Measurements from ENCODE around the gene LRGUK.

Gene LRGUK

GRCh38 chr7:134234216-134234615 lies 107.1 kb downstream of the LRGUK start (continued):
- no peak for TF ChIP-seq AEBP2 (tag by site-specific recombination; IDR thresholded peaks at IDR 0.05; ENCODE audit: borderline replicate concordance)

- Histone ChIP-seq H3K4me1 (ENCODE audit: control insufficient read depth, insufficient read depth, low read length) (peaks cover 2% of the 10 kb centered on the region; the same call in 1 of the 2 replicates), H3K9me3 (ENCODE audit: control insufficient read depth, insufficient read depth, low read depth, low read length) (no peaks in the 10 kb centered on the region), H3K27ac (ENCODE audit: extremely low read depth, low read depth, low read length) (no peak overlapping the region), H3K36me3 (ENCODE audit: control insufficient read depth in 2 of 2, insufficient read depth in 1 of 2, low read length in 2 of 2) (no peaks in the 10 kb centered on the region), H3K4me3 (ENCODE audit: low read depth, low read length) (no peak overlapping the region)
- no peak for TF ChIP-seq ZNF473 (tag by site-specific recombination; IDR thresholded peaks at IDR 0.05)
- TF ChIP-seq ZNF280D (tag by site-specific recombination; IDR thresholded peaks at IDR 0.05), result no peak
- no peak for TF ChIP-seq PBX3 (CRISPR knock-in tag; IDR thresholded peaks at IDR 0.05)
- TF ChIP-seq BCL11A (tag by site-specific recombination; IDR thresholded peaks at IDR 0.05; ENCODE audit: low read depth), result no peak
- no peak for TF ChIP-seq SALL2 (tag by site-specific recombination; IDR thresholded peaks at IDR 0.05; ENCODE audit: borderline replicate concordance)
- no peak for TF ChIP-seq ZIC2 (tag by site-specific recombination; IDR thresholded peaks at IDR 0.05)
- CTCF ChIA-PET, result no interaction called here
- POLR2A ChIA-PET, result no interaction called here
Measured at GRCh38 chr7:134245253-134245652, 118.1 kb downstream of the LRGUK start.

GRCh38 chr7:134246347-134246746 lies 119.2 kb downstream of the LRGUK start:
- POLR2A ChIA-PET, result no interaction called here
- no peak overlapping the region for H3K4me3 ChIP-seq (ENCODE audit: low read depth, low read length)
- no peaks in the 10 kb centered on the region for H3K36me3 ChIP-seq (ENCODE audit: control insufficient read depth in 2 of 2, insufficient read depth in 1 of 2, low read length in 2 of 2)
- H3K9me3 ChIP-seq (ENCODE audit: control insufficient read depth, insufficient read depth, low read depth, low read length), result no peaks in the 10 kb centered on the region
- H3K27ac ChIP-seq (ENCODE audit: extremely low read depth, low read depth, low read length), result no peak overlapping the region
- CTCF ChIA-PET, result no interaction called here
- H3K4me1 ChIP-seq (ENCODE audit: control insufficient read depth, insufficient read depth, low read length), result peaks cover 2% of the 10 kb centered on the region; the same call in 1 of the 2 replicates
- TF ChIP-seq ATF2 (tag by site-specific recombination; IDR thresholded peaks at IDR 0.05; ENCODE audit: low read depth) (no peak), FEZF1 (tag by site-specific recombination; IDR thresholded peaks at IDR 0.05) (0 out of 2 replicates have a peak, but pooled peaks have one; percentile 20), GLI2 (tag by site-specific recombination; IDR thresholded peaks at IDR 0.05; ENCODE audit: borderline replicate concordance, low read depth) (no peak), MYNN (tag by site-specific recombination; IDR thresholded peaks at IDR 0.05; ENCODE audit: borderline replicate concordance) (no peak), ZNF792 (tag by site-specific recombination; IDR thresholded peaks at IDR 0.05) (no peak)

GRCh38 chr7:134246761-134247160 lies 119.6 kb downstream of the LRGUK start:
- H3K36me3 ChIP-seq (ENCODE audit: control insufficient read depth in 2 of 2, insufficient read depth in 1 of 2, low read length in 2 of 2), result no peaks in the 10 kb centered on the region
- peaks cover 2% of the 10 kb centered on the region; the same call in 1 of the 2 replicates for H3K4me1 ChIP-seq (ENCODE audit: control insufficient read depth, insufficient read depth, low read length)
- POLR2A ChIA-PET, result no interaction called here
- H3K9me3 ChIP-seq (ENCODE audit: control insufficient read depth, insufficient read depth, low read depth, low read length), result no peaks in the 10 kb centered on the region
- no peak overlapping the region for H3K4me3 ChIP-seq (ENCODE audit: low read depth, low read length)
- no peak overlapping the region for H3K27ac ChIP-seq (ENCODE audit: extremely low read depth, low read depth, low read length)
- CTCF ChIA-PET, result no interaction called here
- TF ChIP-seq ATF2 (tag by site-specific recombination; IDR thresholded peaks at IDR 0.05; ENCODE audit: low read depth) (no peak), KLF7 (tag by site-specific recombination; IDR thresholded peaks at IDR 0.05; ENCODE audit: borderline replicate concordance) (no peak), ZNF768 (tag by site-specific recombination; IDR thresholded peaks at IDR 0.05) (no peak), GLI4 (tag by site-specific recombination; IDR thresholded peaks at IDR 0.05) (no peak), YY1 (tag by site-specific recombination; IDR thresholded peaks at IDR 0.05) (no peak), ZFHX2 (tag by site-specific recombination; conservative IDR thresholded peaks at IDR 0.05) (no peak), ZNF645 (tag by site-specific recombination; IDR thresholded peaks at IDR 0.05) (no peak), ZNF146 (tag by site-specific recombination; IDR thresholded peaks at IDR 0.05) (no peak), ZNF132 (tag by site-specific recombination; IDR thresholded peaks at IDR 0.05; ENCODE audit: borderline replicate concordance) (no peak)

Measured in HEK293 (cell line).